H1 (cell line): ENCODE measurements around the gene ECSIT.

ENCODE experiments used
- ASH2L ChIP-seq: fragments of 200-600, 300-600 bp; sonication (generic); IDR thresholded peaks from one replicate; pipeline ENCODE4 v1.7.1; 2017; ENCODE audit warnings: low read length
- CEBPB ChIP-seq: IDR thresholded peaks from 2 replicates; pipeline ENCODE4 v1.6.1; 2012; ENCODE audit warnings: low read depth, low read length
- CREB1 ChIP-seq: IDR thresholded peaks from 2 replicates; pipeline ENCODE4 v1.6.1; 2012; ENCODE audit warnings: inconsistent platforms
- JUND ChIP-seq: IDR thresholded peaks from 2 replicates; pipeline ENCODE4 v1.6.1; 2011; ENCODE audit warnings: mild to moderate bottlenecking, improper control_type of control experiment, low read length
- PHF8 ChIP-seq: fragments of 200-600 bp; sonication (generic); conservative IDR thresholded peaks from 2 replicates; pipeline ENCODE4 v1.7.1; 2012; ENCODE audit warnings: low read depth, mild to moderate bottlenecking, inconsistent platforms, low read length, moderate library complexity
- POLR2A ChIP-seq, 2 experiments: IDR thresholded peaks; 1 replicate in 1 of 2; 2 replicates in 1 of 2; pipeline ENCODE4 v1.6.1; 2011; ENCODE audit warnings: low read depth in 2 of 2, low read length in 2 of 2, mild to moderate bottlenecking in 2 of 2; ENCODE audit errors: control extremely low read depth in 1 of 2
- POLR2AphosphoS5 ChIP-seq: IDR thresholded peaks from 2 replicates; pipeline ENCODE4 v1.6.1; 2011; ENCODE audit warnings: low read depth, low read length
- POU5F1 ChIP-seq: IDR thresholded peaks from 2 replicates; pipeline ENCODE4 v1.6.1; 2011; ENCODE audit warnings: low read depth, mild to moderate bottlenecking, low read length, moderate library complexity
- RAD21 ChIP-seq, 2 experiments: IDR thresholded peaks in 1 of 2; conservative IDR thresholded peaks in 1 of 2; 2 replicates each; pipeline ENCODE4 v1.6.1; 2011; ENCODE audit warnings: low read depth in 2 of 2, low read length in 2 of 2, improper control_type of control experiment in 1 of 2, inconsistent platforms in 1 of 2, mild to moderate bottlenecking in 1 of 2, moderate library complexity in 1 of 2
- SP4 ChIP-seq: IDR thresholded peaks from 2 replicates; pipeline ENCODE4 v1.6.1; 2012; ENCODE audit warnings: low read length, inconsistent platforms
- TAF1 ChIP-seq: IDR thresholded peaks from 2 replicates; pipeline ENCODE4 v1.6.1; 2011; ENCODE audit warnings: mild to moderate bottlenecking, low read depth, low read length
- TEAD4 ChIP-seq: IDR thresholded peaks from 2 replicates; pipeline ENCODE4 v1.6.1; 2012; ENCODE audit warnings: low read depth, low read length, inconsistent platforms, mixed read lengths
- YY1 ChIP-seq: IDR thresholded peaks from 2 replicates; pipeline ENCODE4 v1.6.1; 2011; ENCODE audit warnings: low read depth, mild to moderate bottlenecking, low read length
- TF ChIP-seq, protein P1 (sequence below), 3 experiments: IDR thresholded peaks; 1 replicate in 2 of 3; 2 replicates in 1 of 3; pipeline versions ENCODE4 v1.5.1 to v1.6.1; 2011; ENCODE audit warnings: low read length in 3 of 3, mild to moderate bottlenecking in 3 of 3, inconsistent platforms in 2 of 3, low read depth in 1 of 3, moderate library complexity in 1 of 3; ENCODE audit not compliant: insufficient read depth in 1 of 3; ENCODE audit errors: control extremely low read depth in 1 of 3

DNA sequence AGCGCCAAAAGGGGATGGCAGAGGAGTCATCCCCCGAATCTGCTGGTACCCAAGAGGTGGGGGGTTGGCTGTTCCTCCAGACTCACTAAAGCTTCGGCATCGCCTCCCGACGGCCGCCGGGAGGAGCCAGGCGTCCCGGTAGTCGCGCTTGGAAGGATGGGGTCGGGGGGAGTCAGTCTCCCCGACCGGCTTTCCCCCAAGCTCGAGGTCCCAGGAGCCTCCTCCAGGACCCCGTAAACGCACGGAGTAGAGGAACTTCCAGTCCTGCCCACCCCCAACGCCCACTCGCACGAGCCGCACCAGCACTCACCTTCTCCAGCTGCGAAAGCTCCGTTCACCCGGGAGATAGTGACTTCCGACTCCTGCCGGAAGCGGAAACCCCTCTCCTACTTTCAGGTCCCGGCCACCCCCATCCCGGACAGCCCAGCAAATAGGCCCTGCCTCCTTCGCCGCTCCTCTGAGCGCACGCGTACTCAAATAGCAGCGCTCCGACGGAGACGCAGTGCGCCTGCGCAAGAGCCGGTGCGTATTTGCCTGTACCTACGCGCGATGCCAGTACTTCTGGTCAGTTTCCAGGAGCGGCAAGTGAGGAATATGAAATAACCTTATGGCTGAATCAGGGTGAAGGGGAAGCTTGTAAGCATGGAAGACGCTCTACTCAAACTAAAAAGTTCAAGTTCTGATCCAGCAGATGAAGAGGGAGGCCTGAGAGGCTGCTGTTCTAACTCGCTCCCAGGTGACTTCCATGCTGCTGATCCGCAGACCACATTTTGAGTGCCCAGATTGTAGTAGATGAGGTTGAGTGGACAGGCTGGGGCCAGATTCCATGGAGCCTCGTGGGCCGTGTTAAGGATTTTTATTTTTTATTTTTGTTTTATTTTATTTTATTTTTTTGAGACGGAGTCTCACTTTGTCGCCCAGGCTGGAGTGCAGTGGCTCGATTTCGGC is 30.2 kb upstream of the ECSIT start, which contains the start of gene ELOF1:
- TF ChIP-seq YY1 (no peak), POLR2A (IDR thresholded peaks at IDR 0.05; ENCODE audit: control extremely low read depth in 1 of 2, low read depth in 2 of 2, low read length in 2 of 2) (peak in 1 of 2 experiments; percentile 79; a peak in 2 of 3 replicates), TEAD4 (no peak), RAD21 (IDR thresholded peaks at IDR 0.05 in 1 of 2, conservative IDR thresholded peaks at IDR 0.05 in 1 of 2; ENCODE audit: low read depth in 2 of 2, low read length in 2 of 2) (0 out of 4 replicates have a peak, but pooled peaks have one; percentile 4 to 5), JUND (no peak), POLR2AphosphoS5 (peak; percentile 69; the same call in 1 of the 2 replicates), CREB1 (peak; percentile 8; the same call in 1 of the 2 replicates), POU5F1 (no peak), SP4 (no peak), TAF1 (peak; percentile 68), CEBPB (no peak), ASH2L (peak; percentile 98), PHF8 (peak; percentile 96)
- TF ChIP-seq, protein P1, sequence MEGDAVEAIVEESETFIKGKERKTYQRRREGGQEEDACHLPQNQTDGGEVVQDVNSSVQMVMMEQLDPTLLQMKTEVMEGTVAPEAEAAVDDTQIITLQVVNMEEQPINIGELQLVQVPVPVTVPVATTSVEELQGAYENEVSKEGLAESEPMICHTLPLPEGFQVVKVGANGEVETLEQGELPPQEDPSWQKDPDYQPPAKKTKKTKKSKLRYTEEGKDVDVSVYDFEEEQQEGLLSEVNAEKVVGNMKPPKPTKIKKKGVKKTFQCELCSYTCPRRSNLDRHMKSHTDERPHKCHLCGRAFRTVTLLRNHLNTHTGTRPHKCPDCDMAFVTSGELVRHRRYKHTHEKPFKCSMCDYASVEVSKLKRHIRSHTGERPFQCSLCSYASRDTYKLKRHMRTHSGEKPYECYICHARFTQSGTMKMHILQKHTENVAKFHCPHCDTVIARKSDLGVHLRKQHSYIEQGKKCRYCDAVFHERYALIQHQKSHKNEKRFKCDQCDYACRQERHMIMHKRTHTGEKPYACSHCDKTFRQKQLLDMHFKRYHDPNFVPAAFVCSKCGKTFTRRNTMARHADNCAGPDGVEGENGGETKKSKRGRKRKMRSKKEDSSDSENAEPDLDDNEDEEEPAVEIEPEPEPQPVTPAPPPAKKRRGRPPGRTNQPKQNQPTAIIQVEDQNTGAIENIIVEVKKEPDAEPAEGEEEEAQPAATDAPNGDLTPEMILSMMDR (IDR thresholded peaks at IDR 0.05; ENCODE audit: control extremely low read depth in 1 of 3, insufficient read depth in 1 of 3, low read depth in 1 of 3, low read length in 3 of 3), result peak in 1 of 3 experiments; percentile 17; a peak in 1 of 4 replicates
